Activated gamma-delta T cell treated with anti-CD3 and anti-CD28 coated beads, Interleukin-2, amount 50 U/mL, for 16 hours (primary cell): ENCODE results near the gene USP34.
"Not testable (repeated sequence)": the region's sequence is repeated elsewhere in the genome, so short reads cannot be mapped to it uniquely, and the experiment has no call there.

Experiments used
- DNase-seq: peaks from one replicate; pipeline ENCODE4 v3.0.0-alpha.2; 2020; ENCODE audit warnings: low read depth

Gene USP34

DNA sequence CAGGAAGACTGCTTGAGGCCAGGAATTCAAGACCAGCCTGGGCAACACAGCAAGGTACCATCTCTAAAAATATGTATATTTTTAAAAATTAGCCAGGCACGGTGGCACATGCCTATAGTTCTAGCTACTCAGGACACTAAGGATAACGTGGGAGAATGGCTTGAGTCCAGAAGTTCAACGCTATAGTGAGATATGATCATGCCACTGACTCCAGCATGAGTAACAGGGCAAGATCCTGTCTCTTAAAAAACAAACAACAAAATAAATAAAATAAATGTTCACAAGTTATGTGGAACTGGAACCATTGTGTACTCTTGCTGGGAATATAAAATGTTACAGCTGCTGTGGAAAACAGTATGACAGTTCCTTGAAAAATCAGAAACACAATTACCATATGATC lies 47.2 kb downstream of the USP34 start:
- DNase-seq = no peak

DNA sequence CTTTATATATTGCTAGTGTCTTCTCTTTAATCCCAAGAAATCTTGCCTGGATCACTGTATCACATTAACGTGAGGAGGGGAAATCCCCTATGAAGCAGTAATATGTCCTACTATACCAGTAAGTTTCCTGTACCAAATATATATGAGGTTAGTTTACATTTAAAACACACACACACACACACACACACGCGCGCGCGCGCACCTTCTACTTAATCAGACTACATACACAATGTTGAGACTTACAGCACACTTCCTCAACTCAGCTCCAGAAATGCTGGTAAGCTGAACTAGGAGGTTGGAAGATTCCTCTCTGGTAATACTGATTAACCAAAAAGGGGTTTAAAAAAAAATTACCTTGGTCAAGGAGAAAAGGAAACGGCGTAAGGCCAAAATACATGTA lies 49.3 kb downstream of the USP34 start:
- no peak for DNase-seq

DNA sequence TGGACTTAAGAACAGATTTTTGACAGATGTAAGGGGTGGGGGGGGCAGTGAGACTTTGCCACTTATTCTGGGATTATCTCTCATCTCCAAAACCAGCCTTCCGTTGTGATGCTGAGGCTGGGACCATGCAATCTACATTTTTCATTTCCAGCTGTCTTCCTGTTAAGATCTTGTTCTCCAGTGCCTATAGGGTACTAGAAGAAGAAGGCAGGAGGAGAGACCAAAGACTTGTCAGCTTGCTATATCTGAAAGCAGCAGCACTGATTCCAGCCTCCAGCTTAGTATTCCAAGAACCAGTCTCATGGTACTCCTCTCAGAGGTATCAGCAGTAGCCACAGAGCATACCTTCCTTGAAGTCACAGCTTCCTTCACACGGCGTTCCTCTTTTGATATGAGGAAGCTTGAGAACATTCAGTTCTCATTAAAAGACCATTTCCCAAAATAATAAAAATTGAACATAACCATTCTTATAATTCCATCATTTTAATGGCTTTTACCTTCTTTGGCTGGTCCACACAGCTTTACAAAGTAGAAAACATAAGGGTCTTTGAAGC lies 49.8 kb downstream of the USP34 start:
- no peak for DNase-seq

DNA sequence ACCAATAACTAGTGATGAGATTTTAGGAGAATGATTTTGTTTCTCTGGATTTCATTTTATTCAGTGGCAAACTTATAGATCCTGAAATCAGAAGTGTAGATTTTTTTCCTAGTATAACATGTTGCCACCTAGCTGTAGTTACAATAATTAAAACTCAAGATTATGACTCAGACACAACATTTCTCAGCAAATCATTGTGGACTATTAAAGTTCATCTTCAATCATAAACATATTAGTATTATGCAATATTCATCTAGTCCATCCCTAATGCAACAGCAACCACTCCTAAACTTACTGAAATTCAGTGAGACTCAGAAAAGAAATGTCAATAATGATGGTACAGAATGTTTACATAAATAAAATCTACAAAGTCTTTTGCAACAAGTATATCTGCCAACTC lies 51.3 kb downstream of the USP34 start:
- no peak for DNase-seq

DNA sequence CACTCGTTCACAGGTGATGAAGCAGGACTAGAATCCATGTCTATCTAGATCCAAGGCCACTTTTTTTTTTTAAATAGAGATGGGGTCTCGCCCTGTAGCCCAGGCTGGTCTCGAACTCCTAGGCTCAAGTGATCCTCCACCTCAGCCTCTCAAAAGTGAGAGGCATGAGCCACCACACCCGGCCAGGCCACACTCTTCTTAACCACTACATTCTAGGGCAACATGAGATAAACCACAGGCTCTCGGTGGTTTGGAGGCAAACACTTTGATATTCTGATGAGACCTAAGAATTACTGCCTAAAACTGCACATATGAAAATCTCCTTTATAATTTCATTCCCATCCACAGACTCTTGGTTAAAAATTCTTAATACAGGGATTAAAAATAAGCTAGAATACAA lies 51.8 kb downstream of the USP34 start:
- DNase-seq = no peak

DNA sequence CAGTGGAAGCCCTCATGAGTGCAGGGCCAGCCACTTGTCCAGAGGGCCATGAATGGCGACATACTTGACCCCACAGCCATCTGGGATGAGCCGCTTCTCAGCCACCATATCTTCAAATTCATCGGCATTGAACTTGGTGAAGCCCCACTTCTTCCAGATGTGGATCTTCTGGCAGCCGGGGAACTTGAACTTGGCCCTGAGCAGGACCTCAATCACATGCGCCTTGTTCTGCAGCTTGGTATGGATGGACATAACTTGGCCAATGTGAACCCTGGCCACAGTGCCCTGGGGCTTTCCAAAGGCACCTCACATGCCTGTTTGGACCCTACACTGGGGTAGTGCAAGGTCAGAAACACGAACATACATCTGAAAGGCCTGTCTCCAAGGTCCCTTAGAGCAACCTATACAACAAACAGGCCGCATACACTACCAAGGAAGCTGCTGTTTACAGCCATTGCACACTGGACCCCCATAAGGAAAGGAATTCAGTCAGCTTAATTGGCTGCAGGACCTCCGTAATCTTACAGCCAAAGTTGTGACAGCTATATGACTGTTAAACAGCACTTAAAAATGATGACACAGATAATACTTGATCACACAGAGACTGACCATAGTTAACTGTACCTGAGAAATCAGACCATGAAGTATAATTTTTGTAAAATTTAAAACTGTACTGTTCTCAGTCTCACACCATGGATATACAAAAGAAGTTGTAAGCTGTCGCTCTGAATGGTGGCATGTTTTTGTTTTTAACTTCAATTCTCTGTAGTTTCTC lies 53.8 kb downstream of the USP34 start:
- DNase-seq = no peak

DNA sequence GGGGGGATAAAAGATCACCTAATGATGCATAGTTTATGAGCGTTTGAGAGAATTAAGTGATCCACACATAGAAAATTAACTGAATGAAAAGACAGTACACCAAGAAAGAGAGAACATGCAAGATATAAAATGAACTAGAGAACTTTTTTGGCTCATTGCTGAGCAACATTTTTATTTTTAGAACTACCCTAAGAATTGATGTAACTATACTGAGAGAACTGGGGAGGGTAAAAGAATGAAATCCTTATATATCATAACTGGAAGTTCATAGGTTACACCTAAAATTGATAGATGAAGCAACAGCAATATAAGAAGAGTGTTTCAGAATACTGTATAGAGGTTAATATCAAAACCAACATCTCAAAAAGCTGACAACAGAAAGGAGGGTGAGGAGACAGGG lies 55.6 kb downstream of the USP34 start:
- no peak for DNase-seq

DNA sequence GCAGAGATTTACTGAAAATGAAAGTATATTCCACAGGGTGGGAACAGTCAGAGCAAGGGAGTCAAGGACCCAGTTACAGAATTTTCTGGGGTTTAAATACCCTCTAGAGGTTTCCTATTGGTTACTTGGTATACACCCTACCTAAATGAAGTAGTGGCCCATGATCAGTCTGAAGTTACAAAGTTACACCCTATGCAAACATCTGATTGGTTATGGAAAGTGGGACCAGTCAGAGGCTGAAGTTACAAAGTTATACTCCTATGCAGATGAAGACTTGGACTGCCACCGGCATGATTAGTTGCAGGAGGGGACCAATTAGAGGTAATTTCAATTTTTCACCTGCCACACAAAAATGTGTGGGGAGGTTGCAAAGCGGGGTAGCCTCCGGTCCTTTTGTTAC lies 56.2 kb downstream of the USP34 start:
- no peak for DNase-seq

DNA sequence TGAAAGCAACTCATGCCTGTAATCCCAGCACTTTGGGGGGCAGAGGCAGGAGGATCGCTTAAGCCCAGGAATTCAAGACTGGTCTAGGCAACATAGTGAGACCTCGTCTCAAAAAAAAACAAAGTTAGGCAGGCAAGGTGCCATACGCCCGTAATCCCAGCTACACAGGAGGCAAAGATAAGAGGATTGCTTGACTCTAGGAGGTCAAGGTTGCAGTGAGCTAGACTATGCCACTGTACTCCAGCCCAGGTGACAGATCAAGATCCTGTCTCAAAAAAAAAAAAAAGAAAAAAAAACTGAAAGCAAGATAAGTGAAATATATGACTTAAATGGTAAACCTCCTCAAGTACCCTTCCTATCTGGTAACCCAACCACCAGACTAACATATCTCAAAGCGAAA lies 59.8 kb downstream of the USP34 start:
- no peak for DNase-seq

DNA sequence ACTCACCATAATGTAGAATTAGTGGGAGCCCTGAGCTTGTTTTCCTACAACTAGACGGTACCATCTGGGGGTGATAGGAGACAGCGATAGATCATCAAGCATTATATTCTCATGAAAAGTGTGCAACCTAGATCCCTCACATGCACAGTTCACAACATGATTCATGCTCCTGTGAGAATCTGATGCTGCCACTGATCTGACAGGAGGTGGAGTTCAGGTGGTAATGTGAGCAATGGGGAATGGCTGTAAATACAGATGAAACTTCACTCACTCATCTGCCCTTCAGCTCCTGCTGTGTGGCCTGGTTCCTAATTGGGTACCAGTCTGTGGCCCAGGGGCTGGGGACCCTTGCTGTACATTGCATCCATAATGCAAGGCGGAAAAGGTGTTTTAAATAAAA lies 60.7 kb downstream of the USP34 start:
- no peak for DNase-seq

DNA sequence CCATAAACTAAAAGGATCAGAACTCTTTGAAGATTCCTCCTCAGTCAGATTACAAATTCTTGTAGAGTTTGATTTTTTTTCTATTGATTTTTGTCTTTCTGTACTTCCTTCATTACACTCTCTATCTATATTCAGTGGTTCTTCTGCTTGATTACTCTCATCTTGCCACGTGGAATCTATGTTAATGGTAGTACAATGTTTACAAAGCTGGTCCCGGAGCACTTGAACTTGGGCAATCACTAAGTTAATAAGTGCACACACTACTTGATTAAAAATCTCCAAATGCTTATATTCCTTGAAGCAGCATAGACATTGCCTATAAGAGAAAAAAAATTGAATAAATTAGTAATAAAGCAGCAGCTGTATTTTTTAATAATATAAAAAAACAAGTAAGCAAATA lies 65.1 kb downstream of the USP34 start:
- no peak for DNase-seq

DNA sequence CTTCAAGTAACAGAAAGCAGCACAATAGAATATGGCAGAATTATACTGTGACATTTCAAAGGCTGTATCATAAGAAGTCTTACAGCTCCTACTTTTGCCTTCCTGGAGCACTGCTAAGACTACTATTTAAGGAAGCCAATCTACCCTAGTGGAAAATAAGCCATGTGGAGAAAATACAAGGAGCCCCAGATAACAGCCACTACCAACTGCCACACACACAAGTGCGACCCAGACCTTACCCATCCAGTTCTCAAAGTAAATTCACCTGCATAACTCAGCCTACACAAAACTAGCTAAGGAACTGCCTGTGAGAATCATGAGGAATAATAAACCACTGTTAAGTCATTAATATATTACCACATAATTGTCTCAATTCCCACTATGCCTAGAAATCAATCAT lies 66.4 kb downstream of the USP34 start:
- DNase-seq = no peak

DNA sequence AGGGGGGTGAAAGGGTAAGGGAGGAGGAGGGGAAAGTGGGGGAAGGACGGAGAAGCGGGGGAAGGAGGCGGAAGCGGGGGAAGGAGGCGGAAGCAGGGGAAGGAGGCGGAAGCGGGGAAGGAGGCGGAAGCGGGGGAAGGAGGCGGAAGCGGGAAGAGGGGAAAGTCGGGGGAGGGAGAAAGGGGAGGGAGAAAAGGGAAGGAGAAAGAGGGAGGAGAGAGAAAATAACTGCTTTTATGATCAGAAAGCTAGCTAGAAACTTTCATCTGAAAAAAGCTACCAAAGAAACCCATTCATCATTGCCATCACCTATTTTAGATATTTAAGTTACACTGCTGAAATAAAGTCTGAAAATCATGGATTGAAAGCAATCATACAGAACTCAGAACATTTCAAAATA lies 72.5 kb downstream of the USP34 start:
- no peak for DNase-seq

DNA sequence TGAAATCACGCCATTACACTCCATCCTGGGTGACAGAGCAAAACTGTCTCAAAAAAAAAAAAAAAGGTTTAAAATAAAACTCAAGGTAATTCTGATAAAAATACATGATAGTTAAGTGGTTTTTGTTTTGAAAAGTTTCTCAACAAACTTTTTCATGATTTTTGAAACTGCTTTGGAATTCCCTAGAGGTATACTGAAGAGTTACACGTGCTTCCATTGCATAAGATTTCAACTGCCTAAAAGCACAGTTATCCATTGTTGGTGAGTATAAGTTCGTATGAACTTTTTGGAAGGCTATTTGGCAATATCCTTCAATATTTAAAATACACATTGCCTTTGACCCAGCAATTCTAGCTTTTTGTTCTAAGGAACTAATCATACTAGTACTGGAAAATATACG lies 74.9 kb downstream of the USP34 start:
- DNase-seq = no peak

DNA sequence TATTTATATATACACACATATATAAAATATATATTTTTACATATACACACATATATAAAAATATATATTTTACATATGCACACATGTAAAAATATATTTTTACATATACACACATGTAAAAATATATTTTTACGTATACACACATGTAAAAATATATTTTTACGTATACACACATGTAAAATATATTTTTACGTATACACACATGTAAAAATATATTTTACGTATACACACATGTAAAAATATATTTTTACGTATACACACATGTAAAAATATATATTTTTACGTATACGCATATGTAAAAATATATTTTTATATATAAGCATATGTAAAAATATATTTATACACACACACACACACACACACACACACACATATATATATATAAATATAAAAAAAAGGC lies 83.3 kb downstream of the USP34 start:
- DNase-seq = not testable (repeated sequence)

DNA sequence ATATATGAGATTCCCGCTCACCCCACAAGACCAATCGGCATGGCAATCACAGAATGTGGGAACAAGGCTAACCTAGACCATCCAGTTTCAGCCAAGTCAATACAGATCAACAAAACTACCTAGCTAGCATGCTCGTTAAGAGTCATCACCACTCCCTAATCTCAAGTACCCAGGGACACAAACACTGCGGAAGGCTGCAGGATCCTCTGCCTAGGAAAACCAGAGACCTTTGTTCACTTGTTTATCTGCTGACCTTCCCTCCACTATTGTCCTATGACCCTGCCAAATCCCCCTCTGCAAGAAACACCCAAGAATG lies 90.0 kb downstream of the USP34 start:
- DNase-seq = not testable (repeated sequence)

DNA sequence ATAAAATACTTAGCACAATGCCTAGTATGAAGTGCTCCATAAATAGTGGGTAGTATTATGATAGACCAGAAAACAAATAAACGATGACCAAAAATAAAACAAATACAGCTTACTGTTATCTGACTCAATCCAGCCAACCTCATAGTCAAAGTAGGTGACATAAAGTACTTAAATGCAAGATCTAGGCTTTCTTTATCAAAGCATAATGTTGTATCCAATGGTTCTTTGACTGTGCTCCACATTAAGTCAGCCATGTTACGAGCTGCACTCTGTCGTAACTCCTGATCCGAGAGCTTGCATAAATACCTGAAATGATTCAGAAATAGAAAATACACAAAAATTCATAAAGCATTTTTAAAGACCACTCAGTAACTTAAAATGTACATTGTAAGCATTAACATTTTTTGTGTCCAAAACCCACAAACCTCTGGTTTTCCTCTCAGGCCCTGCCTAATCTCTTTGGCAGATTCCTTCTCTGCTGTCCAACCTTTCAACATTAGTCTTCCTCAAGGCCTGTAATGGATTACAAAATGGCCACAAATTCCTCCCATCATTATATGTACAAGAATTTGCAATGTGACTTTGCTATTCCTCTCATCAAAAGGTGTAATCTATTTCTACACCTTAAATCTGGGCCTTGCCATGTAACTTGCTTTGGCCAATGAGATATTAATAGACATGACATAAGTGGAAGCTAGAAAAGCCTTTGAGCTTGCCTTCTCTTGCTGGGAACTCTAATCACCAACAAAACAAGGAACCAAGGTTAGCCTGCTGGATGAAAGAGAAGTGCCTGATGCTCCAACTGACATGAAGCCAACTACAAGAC lies 90.6 kb downstream of the USP34 start:
- DNase-seq = no peak

DNA sequence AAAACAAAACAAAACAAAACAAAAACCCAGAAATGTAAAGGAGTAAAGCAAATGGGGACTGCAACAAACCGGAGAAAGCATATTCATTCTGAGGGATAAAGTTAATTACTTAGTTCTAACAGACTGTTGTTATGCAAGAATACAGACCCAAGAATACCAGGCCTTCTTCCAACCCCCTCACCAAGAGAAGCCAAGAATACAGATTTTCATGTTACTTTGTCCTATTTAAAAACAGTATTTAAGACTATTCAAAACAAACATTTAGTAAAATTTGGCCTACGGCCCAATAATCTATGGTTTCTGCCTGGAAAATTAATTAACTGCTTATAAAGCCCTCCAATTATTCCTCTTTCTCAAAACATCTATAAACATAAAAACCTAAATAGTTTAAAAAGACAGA lies 91.4 kb downstream of the USP34 start:
- no peak for DNase-seq

DNA sequence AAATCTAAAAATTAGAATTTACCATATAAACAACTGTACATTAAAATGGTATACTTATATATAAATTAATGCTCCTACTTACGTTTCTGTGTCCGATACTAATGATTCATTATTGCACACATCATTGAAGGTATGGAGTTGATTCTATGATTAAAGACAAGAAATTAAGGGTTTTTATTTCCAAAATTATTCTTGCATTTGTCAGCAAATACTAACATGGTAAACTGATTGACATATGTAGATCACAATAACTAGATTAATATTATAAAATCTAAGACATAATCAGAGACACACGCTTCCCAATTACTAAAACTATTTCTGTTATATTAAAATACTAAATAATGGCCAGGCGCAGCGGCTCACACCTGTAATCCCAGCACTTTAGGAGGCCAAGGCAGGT lies 92.6 kb downstream of the USP34 start:
- DNase-seq = no peak

DNA sequence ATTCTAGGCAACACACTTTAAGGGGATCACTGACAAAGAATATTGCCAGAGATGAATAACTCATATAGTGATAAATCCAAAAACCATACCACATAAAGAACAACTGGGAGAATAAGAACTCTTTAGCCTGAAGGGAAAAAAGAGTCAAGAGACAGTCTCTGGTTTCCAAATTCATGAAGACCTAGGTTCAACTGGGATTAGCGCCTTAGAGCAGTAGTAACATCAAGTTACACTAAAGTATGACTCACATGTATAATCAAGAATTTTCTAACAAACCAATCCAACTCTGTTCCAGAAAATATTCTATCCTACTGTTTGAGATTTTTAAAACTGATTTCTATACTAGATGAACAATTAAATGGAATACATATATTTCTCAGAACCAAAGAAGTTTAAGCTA lies 93.8 kb downstream of the USP34 start:
- no peak for DNase-seq

DNA sequence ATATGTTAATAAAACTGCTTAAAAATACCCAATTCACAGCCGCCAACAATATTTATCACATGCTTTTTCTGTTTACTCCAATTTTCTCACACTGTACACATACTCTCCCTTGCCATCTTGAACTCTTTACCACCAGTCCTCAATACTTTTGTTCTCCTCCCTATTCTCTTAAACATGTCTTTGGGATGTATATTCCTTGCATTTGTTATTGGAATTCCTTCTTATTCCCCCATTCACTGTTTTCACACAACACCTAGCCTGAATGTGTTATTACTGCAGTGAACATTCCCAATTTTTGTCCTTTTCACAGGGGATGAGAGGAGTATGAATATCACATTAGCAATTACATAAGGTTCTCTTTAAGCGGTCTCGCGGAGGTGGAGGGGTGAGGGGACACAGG lies 94.7 kb downstream of the USP34 start:
- no peak for DNase-seq

DNA sequence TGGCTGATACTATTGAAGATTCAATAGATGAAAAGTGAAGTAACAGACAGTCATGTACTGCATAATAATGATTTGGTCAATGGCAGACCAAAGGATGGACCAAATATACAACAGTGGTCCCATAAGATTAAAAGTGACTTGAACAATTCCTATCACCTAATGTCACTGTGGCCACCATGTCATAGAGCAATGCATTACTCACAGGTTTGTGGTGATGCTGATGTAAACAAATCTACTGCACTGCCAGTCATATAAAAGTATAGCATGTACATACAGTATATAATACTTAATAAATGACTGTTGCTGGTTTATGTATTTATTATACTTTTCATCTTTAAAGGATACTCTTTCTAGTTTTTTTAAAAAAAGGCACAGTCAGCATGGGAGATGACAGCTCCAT lies 99.9 kb downstream of the USP34 start:
- DNase-seq = no peak
